ENCODE data around the gene TMEM220. TPM values are rescaled to one million over a fixed set of nuclear protein-coding genes. Genes with fewer than 3 reads are reported as not detected.

TMEM220 gene
- total and polyA plus RNA-seq, 2 experiments from 2014 or later: 3.1 to 7.8 TPM

DNA sequence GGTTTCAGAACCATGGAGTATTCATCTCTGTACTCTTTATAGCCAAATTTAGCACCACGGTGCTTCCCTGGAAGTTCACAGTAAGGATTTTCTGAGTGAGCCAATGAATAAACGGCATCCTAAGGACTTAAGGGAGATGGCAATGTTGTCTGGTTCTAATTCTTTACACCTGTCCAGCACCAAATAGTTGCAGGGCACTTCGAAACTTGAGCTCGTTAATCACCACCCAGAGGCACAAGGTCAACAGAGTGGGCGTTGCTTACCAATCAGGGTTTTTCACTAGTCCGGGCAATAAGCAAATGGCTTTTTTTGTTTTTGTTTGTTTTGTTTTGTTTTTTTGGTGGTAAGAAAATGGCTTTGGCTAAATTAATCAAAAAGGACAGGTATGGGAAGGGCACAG lies 28.2 kb upstream of the TMEM220 start (continued):
- TF ChIP-seq, protein P1, sequence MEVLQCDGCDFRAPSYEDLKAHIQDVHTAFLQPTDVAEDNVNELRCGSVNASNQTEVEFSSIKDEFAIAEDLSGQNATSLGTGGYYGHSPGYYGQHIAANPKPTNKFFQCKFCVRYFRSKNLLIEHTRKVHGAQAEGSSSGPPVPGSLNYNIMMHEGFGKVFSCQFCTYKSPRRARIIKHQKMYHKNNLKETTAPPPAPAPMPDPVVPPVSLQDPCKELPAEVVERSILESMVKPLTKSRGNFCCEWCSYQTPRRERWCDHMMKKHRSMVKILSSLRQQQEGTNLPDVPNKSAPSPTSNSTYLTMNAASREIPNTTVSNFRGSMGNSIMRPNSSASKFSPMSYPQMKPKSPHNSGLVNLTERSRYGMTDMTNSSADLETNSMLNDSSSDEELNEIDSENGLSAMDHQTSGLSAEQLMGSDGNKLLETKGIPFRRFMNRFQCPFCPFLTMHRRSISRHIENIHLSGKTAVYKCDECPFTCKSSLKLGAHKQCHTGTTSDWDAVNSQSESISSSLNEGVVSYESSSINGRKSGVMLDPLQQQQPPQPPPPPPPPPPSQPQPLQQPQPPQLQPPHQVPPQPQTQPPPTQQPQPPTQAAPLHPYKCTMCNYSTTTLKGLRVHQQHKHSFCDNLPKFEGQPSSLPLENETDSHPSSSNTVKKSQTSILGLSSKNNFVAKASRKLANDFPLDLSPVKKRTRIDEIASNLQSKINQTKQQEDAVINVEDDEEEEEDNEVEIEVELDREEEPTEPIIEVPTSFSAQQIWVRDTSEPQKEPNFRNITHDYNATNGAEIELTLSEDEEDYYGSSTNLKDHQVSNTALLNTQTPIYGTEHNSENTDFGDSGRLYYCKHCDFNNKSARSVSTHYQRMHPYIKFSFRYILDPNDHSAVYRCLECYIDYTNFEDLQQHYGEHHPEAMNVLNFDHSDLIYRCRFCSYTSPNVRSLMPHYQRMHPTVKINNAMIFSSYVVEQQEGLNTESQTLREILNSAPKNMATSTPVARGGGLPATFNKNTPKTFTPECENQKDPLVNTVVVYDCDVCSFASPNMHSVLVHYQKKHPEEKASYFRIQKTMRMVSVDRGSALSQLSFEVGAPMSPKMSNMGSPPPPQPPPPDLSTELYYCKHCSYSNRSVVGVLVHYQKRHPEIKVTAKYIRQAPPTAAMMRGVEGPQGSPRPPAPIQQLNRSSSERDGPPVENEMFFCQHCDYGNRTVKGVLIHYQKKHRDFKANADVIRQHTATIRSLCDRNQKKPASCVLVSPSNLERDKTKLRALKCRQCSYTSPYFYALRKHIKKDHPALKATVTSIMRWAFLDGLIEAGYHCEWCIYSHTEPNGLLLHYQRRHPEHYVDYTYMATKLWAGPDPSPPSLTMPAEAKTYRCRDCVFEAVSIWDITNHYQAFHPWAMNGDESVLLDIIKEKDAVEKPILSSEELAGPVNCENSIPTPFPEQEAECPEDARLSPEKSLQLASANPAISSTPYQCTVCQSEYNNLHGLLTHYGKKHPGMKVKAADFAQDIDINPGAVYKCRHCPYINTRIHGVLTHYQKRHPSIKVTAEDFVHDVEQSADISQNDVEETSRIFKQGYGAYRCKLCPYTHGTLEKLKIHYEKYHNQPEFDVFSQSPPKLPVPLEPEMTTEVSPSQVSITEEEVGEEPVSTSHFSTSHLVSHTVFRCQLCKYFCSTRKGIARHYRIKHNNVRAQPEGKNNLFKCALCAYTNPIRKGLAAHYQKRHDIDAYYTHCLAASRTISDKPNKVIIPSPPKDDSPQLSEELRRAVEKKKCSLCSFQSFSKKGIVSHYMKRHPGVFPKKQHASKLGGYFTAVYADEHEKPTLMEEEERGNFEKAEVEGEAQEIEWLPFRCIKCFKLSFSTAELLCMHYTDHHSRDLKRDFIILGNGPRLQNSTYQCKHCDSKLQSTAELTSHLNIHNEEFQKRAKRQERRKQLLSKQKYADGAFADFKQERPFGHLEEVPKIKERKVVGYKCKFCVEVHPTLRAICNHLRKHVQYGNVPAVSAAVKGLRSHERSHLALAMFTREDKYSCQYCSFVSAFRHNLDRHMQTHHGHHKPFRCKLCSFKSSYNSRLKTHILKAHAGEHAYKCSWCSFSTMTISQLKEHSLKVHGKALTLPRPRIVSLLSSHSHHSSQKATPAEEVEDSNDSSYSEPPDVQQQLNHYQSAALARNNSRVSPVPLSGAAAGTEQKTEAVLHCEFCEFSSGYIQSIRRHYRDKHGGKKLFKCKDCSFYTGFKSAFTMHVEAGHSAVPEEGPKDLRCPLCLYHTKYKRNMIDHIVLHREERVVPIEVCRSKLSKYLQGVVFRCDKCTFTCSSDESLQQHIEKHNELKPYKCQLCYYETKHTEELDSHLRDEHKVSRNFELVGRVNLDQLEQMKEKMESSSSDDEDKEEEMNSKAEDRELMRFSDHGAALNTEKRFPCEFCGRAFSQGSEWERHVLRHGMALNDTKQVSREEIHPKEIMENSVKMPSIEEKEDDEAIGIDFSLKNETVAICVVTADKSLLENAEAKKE (CRISPR knock-in tag; IDR thresholded peaks at IDR 0.05): no peak
- TF ChIP-seq NANOG (IDR thresholded peaks at IDR 0.05; ENCODE audit: borderline replicate concordance) (no peak), ZNF331 (CRISPR knock-in tag; IDR thresholded peaks at IDR 0.05; ENCODE audit: low read depth) (no peak), POLR2AphosphoS5 (IDR thresholded peaks at IDR 0.05; ENCODE audit: low read depth) (no peak)
- TF ChIP-seq, protein P2, sequence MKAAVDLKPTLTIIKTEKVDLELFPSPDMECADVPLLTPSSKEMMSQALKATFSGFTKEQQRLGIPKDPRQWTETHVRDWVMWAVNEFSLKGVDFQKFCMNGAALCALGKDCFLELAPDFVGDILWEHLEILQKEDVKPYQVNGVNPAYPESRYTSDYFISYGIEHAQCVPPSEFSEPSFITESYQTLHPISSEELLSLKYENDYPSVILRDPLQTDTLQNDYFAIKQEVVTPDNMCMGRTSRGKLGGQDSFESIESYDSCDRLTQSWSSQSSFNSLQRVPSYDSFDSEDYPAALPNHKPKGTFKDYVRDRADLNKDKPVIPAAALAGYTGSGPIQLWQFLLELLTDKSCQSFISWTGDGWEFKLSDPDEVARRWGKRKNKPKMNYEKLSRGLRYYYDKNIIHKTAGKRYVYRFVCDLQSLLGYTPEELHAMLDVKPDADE (IDR thresholded peaks at IDR 0.05): no peak
- TF ChIP-seq, protein P3, sequence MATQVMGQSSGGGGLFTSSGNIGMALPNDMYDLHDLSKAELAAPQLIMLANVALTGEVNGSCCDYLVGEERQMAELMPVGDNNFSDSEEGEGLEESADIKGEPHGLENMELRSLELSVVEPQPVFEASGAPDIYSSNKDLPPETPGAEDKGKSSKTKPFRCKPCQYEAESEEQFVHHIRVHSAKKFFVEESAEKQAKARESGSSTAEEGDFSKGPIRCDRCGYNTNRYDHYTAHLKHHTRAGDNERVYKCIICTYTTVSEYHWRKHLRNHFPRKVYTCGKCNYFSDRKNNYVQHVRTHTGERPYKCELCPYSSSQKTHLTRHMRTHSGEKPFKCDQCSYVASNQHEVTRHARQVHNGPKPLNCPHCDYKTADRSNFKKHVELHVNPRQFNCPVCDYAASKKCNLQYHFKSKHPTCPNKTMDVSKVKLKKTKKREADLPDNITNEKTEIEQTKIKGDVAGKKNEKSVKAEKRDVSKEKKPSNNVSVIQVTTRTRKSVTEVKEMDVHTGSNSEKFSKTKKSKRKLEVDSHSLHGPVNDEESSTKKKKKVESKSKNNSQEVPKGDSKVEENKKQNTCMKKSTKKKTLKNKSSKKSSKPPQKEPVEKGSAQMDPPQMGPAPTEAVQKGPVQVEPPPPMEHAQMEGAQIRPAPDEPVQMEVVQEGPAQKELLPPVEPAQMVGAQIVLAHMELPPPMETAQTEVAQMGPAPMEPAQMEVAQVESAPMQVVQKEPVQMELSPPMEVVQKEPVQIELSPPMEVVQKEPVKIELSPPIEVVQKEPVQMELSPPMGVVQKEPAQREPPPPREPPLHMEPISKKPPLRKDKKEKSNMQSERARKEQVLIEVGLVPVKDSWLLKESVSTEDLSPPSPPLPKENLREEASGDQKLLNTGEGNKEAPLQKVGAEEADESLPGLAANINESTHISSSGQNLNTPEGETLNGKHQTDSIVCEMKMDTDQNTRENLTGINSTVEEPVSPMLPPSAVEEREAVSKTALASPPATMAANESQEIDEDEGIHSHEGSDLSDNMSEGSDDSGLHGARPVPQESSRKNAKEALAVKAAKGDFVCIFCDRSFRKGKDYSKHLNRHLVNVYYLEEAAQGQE (IDR thresholded peaks at IDR 0.05; ENCODE audit: unreplicated experiment): no peak

All from GM23338 (cell line).